Transverse colon (tissue), 4 donors: Measurements from ENCODE around the gene DLK2.

Experiments
- EP300 ChIP-seq: sonication (generic); formaldehyde crosslinking; IDR thresholded peaks from one replicate; pipeline ENCODE4 v1.6.1; 2017; ENCODE audit warnings: antibody characterized with exemption, low read depth
- POLR2A ChIP-seq: fragments of 450-650 bp; IDR thresholded peaks from one replicate; pipeline ENCODE4 v1.6.1; 2016; ENCODE audit warnings: antibody characterized with exemption, mild to moderate bottlenecking, moderate library complexity
- POLR2AphosphoS5 ChIP-seq, 3 donors: sonication (generic); formaldehyde crosslinking; IDR thresholded peaks; one replicate each; pipeline ENCODE4 v1.6.1; 2016; ENCODE audit warnings: antibody characterized with exemption in 3 of 3
- TF ChIP-seq, protein P1 (sequence below), 5 experiments: fragments of 200-600 bp in 3 of 5; fragments of 450-650 bp in 2 of 5; sonication (generic) in 3 of 5; IDR thresholded peaks; 1 replicate in 2 of 5; 2 replicates in 3 of 5; pipeline ENCODE4 v1.5.1; 2016 to 2017; ENCODE audit warnings: antibody characterized with exemption in 5 of 5, inconsistent platforms in 3 of 5, mild to moderate bottlenecking in 2 of 5, moderate library complexity in 1 of 5

DNA sequence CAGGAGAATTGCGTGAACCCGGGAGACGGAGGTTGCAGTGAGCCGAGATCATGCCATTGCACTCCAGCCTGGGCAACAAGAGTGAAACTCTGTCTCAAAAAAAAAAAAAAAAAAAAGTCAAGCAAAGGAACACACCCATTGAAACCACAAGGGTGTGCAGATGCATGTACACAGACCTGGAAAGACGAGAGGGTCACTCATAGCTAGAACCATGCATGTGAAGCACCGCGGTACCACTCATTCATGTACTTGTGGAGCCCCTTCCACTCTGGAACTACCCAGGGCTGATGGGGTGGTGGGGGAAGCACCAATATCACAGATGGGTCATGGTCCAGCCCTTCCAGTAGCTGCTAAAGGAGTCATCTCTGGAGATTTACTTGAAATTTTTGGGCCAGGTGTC is 14.6 kb upstream of the DLK2 start:
- TF ChIP-seq, protein P1, sequence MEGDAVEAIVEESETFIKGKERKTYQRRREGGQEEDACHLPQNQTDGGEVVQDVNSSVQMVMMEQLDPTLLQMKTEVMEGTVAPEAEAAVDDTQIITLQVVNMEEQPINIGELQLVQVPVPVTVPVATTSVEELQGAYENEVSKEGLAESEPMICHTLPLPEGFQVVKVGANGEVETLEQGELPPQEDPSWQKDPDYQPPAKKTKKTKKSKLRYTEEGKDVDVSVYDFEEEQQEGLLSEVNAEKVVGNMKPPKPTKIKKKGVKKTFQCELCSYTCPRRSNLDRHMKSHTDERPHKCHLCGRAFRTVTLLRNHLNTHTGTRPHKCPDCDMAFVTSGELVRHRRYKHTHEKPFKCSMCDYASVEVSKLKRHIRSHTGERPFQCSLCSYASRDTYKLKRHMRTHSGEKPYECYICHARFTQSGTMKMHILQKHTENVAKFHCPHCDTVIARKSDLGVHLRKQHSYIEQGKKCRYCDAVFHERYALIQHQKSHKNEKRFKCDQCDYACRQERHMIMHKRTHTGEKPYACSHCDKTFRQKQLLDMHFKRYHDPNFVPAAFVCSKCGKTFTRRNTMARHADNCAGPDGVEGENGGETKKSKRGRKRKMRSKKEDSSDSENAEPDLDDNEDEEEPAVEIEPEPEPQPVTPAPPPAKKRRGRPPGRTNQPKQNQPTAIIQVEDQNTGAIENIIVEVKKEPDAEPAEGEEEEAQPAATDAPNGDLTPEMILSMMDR (IDR thresholded peaks at IDR 0.05): no peak
- TF ChIP-seq EP300 (no peak), POLR2AphosphoS5 (IDR thresholded peaks at IDR 0.05) (no peak), POLR2A (no peak)
